ENCODE measurements around the gene KHDRBS2. TPM values are rescaled to one million over a fixed set of nuclear protein-coding genes. Genes with fewer than 3 reads are reported as not detected.

KHDRBS2 gene
- total and polyA plus RNA-seq, 2 experiments from 2014 or later: 5.4 to 11.7 TPM

- TF ChIP-seq ZNF331 (CRISPR knock-in tag; IDR thresholded peaks at IDR 0.05; ENCODE audit: low read depth) (no peak), ETS1 (IDR thresholded peaks at IDR 0.05) (no peak), ZNF114 (CRISPR knock-in tag; IDR thresholded peaks at IDR 0.05) (no peak), CTCF (conservative IDR thresholded peaks at IDR 0.05; ENCODE audit: low read depth in 2 of 2) (no peak)
These were observed 452.8 kb downstream of the KHDRBS2 start (continued) for GRCh38 chr6:61833176-61833755.

GRCh38 chr6:61817716-61818115 lies 468.3 kb downstream of the KHDRBS2 start:
- H3K9me3 Mint-ChIP-seq: no peaks in the 10 kb centered on the region; the same call in 2 of the 3 replicates
- no peak overlapping the region for H3K27ac Mint-ChIP-seq

More at GRCh38 chr6:61817716-61818115, 468.3 kb downstream of the KHDRBS2 start:
- no peak overlapping the region for H3K4me3 ChIP-seq
- DNase-seq (ENCODE audit: low spot score) (no peak), ATAC-seq (no peak)
- peaks cover 3% of the 10 kb centered on the region; the same call in 1 of the 2 replicates for H3K9me2 ChIP-seq (ENCODE audit: insufficient read depth)
- no peaks in the 10 kb centered on the region for H3K27me3 ChIP-seq (ENCODE audit: insufficient read depth)
- H4K20me1 ChIP-seq (replicated peaks; ENCODE audit: insufficient read depth): no peaks in the 10 kb centered on the region
- H3K27me3 Mint-ChIP-seq (ENCODE audit: insufficient read depth, low read depth, poor library complexity): no peaks in the 10 kb centered on the region
- H3K36me3 ChIP-seq (ENCODE audit: insufficient read depth): no peaks in the 10 kb centered on the region
- H3K36me3 Mint-ChIP-seq (ENCODE audit: low read depth): no peaks in the 10 kb centered on the region
- no peak overlapping the region for H3K27ac ChIP-seq (ENCODE audit: low read depth)
- no peaks in the 10 kb centered on the region for H3K79me2 ChIP-seq (replicated peaks; ENCODE audit: insufficient read depth)
- H3K4me2 ChIP-seq: no peak overlapping the region
- no peak overlapping the region for H3K4me3 Mint-ChIP-seq
- no peaks in the 10 kb centered on the region for H3K4me1 ChIP-seq (ENCODE audit: insufficient read depth)
- no peak overlapping the region for H2AFZ ChIP-seq
- no peaks in the 10 kb centered on the region for H3K4me1 Mint-ChIP-seq
- no peak for TF ChIP-seq NANOG (IDR thresholded peaks at IDR 0.05; ENCODE audit: borderline replicate concordance)
- TF ChIP-seq POLR2AphosphoS5 (IDR thresholded peaks at IDR 0.05; ENCODE audit: low read depth): no peak
- no peak for TF ChIP-seq CTCF (conservative IDR thresholded peaks at IDR 0.05; ENCODE audit: low read depth in 2 of 2)
- TF ChIP-seq STAT1 (IDR thresholded peaks at IDR 0.05; ENCODE audit: unreplicated experiment): no peak
- TF ChIP-seq ZNF114 (CRISPR knock-in tag; IDR thresholded peaks at IDR 0.05): no peak
- no peak for TF ChIP-seq ETS1 (IDR thresholded peaks at IDR 0.05)
- TF ChIP-seq EZH2 (IDR thresholded peaks at IDR 0.05; ENCODE audit: low read depth, unreplicated experiment): no peak
- no peak for TF ChIP-seq EZH2phosphoT487 (IDR thresholded peaks at IDR 0.05; ENCODE audit: unreplicated experiment)
- no peak for TF ChIP-seq REST (IDR thresholded peaks at IDR 0.05; ENCODE audit: unreplicated experiment)
- H3F3A ChIP-seq (replicated peaks; ENCODE audit: low read depth): no peaks in the 10 kb centered on the region

All from GM23338 (cell line).